Stimulated activated CD4-positive, alpha-beta T cell treated with anti-CD3 and anti-CD28 coated beads, Interleukin-12 subunit alpha, Interleukin-12 subunit beta, amount 100 ng/mL, for 24 hours (primary cell): ENCODE measurements around the gene CFAP74.
"Not testable (repeated sequence)": the region's sequence is repeated elsewhere in the genome, so short reads cannot be mapped to it uniquely, and the experiment has no call there.

Experiments
- DNase-seq, 2 experiments: peaks; one replicate each; pipeline ENCODE4 v3.0.0-alpha.2; 2020; ENCODE audit warnings: low read depth in 2 of 2

The CFAP74 gene

GRCh38 chr1:1954831-1955441 is 48.6 kb downstream of the CFAP74 start:
- DNase-seq: peak in 1 of 2 experiments; percentile 33

GRCh38 chr1:1954015-1954414 is 49.6 kb downstream of the CFAP74 start:
- DNase-seq: no peak

- no peak for DNase-seq
These were observed 52.6 kb downstream of the CFAP74 start for GRCh38 chr1:1950940-1951339.

GRCh38 chr1:1948783-1949182 is 54.8 kb downstream of the CFAP74 start:
- no peak for DNase-seq

- DNase-seq: no peak
These were observed 56.1 kb downstream of the CFAP74 start for GRCh38 chr1:1947493-1947892.

- DNase-seq: no peak
These were observed 57.0 kb downstream of the CFAP74 start for GRCh38 chr1:1946540-1946939.

GRCh38 chr1:1945782-1946393 is 57.7 kb downstream of the CFAP74 start:
- no peak for DNase-seq

GRCh38 chr1:1943834-1944570 is 59.6 kb downstream of the CFAP74 start:
- peak; percentile 26 to 51 for DNase-seq

GRCh38 chr1:1942753-1943656 is 60.6 kb downstream of the CFAP74 start:
- no peak for DNase-seq

- DNase-seq: no peak
These were observed 61.5 kb downstream of the CFAP74 start for GRCh38 chr1:1941868-1942752.

- DNase-seq: no peak
These were observed 62.3 kb downstream of the CFAP74 start for GRCh38 chr1:1941211-1941841.

- no peak for DNase-seq
These were observed 63.5 kb downstream of the CFAP74 start for GRCh38 chr1:1940123-1940425.

GRCh38 chr1:1939296-1940122 is 64.1 kb downstream of the CFAP74 start:
- no peak for DNase-seq

- DNase-seq: no peak
These were observed 64.8 kb downstream of the CFAP74 start for GRCh38 chr1:1938613-1939295.

- DNase-seq: no peak
These were observed 65.4 kb downstream of the CFAP74 start for GRCh38 chr1:1938276-1938573.

GRCh38 chr1:1937549-1938275 is 65.9 kb downstream of the CFAP74 start:
- DNase-seq: no peak

GRCh38 chr1:1937061-1937460 is 66.5 kb downstream of the CFAP74 start:
- no peak for DNase-seq

GRCh38 chr1:1934848-1935247 is 68.7 kb downstream of the CFAP74 start:
- not testable (repeated sequence) for DNase-seq
